K562 (cell line): ENCODE measurements around the gene GTPBP2. TPM values are rescaled to one million over a fixed set of nuclear protein-coding genes. Genes with fewer than 3 reads are reported as not detected.

Source experiments
- CC2D1A ChIP-seq: fragments of 450-650 bp; IDR thresholded peaks from 2 replicates; pipeline ENCODE4 v1.6.1; 2017; ENCODE audit warnings: mild to moderate bottlenecking
- HDAC6 ChIP-seq: IDR thresholded peaks from 2 replicates; pipeline ENCODE4 v1.6.1; 2012; ENCODE audit warnings: low read depth, mild to moderate bottlenecking, control low read depth, inconsistent platforms, low read length, moderate library complexity
- HIVEP1 ChIP-seq: fragments of 250-450 bp; sonication (Bioruptor Pico); IDR thresholded peaks from 2 replicates; pipeline ENCODE4 v1.4.0; 2020; ENCODE audit warnings: mild to moderate bottlenecking
- HLTF ChIP-seq: fragments of 450-650 bp; IDR thresholded peaks from 2 replicates; pipeline ENCODE4 v1.6.1; 2016
- MAZ ChIP-seq, 2 experiments: fragments of 450-650 bp in 1 of 2; sonication (generic) in 1 of 2; formaldehyde crosslinking; IDR thresholded peaks in 1 of 2; conservative IDR thresholded peaks in 1 of 2; 2 replicates each; pipeline versions ENCODE4 v1.4.0 to v1.5.0; 2020; ENCODE audit warnings: mild to moderate bottlenecking in 1 of 2, missing genetic modification reagents in 1 of 2
- ZBTB7A ChIP-seq: IDR thresholded peaks from 2 replicates; pipeline ENCODE4 v1.6.1; 2011; ENCODE audit warnings: low read depth, mild to moderate bottlenecking, low read length, moderate library complexity, borderline replicate concordance; ENCODE audit not compliant: control insufficient read depth
- ZNF695 ChIP-seq: fragments of 450-650 bp; formaldehyde crosslinking; IDR thresholded peaks from 2 replicates; pipeline ENCODE4 v1.4.0; 2020; ENCODE audit warnings: mild to moderate bottlenecking, moderate library complexity
- polyA plus RNA-seq, 8 experiments: library from polyadenylated mRNA; depleted of rRNA in 4 of 8; stranded (reverse) in 5 of 8; unstranded in 3 of 8; fragments of >200 nt; fragmentation: Nextera tagmentation in 2 of 8; fragmentation: Illumina TruSeq in 1 of 8; extraction: Ambion mirVana in 2 of 8; extraction: Trizol in 1 of 8; gene quantifications; 2 replicates each; pipeline versions ENCODE4 v1.2.1 to v1.2.3, GENCODE V29; 2011 to 2014; ENCODE audit warnings: inconsistent platforms in 1 of 8, missing spikeins in 1 of 8
- total RNA-seq, 7 experiments: library from RNA; depleted of rRNA in 6 of 7; stranded (reverse); fragments of >200 nt in 6 of 7; fragmentation: Illumina TruSeq in 2 of 7; extraction: Trizol in 2 of 7; gene quantifications; 2 replicates each; pipeline versions ENCODE4 v1.2.1 to v1.2.3, GENCODE V29; 2011 to 2021; ENCODE audit warnings: low replicate concordance in 1 of 7
- TF ChIP-seq, protein P1 (sequence below): fragments of 250-450 bp; sonication (Bioruptor Pico); IDR thresholded peaks from 2 replicates; pipeline ENCODE4 v1.4.0; 2020
- TF ChIP-seq, protein P2 (sequence below), 2 experiments: fragments of 450-650 bp; formaldehyde crosslinking in 1 of 2; IDR thresholded peaks; 2 replicates each; pipeline versions ENCODE4 v1.4.0 to v1.6.1; 2014 to 2020; ENCODE audit warnings: mild to moderate bottlenecking in 2 of 2, borderline replicate concordance in 1 of 2, low read depth in 1 of 2

Gene GTPBP2
- total and polyA plus RNA-seq, 9 of the 15 experiments (the other 6 are each of a cell fraction or from before 2014, with no cell fraction given), result 48.4 to 196 (median 111) TPM

DNA sequence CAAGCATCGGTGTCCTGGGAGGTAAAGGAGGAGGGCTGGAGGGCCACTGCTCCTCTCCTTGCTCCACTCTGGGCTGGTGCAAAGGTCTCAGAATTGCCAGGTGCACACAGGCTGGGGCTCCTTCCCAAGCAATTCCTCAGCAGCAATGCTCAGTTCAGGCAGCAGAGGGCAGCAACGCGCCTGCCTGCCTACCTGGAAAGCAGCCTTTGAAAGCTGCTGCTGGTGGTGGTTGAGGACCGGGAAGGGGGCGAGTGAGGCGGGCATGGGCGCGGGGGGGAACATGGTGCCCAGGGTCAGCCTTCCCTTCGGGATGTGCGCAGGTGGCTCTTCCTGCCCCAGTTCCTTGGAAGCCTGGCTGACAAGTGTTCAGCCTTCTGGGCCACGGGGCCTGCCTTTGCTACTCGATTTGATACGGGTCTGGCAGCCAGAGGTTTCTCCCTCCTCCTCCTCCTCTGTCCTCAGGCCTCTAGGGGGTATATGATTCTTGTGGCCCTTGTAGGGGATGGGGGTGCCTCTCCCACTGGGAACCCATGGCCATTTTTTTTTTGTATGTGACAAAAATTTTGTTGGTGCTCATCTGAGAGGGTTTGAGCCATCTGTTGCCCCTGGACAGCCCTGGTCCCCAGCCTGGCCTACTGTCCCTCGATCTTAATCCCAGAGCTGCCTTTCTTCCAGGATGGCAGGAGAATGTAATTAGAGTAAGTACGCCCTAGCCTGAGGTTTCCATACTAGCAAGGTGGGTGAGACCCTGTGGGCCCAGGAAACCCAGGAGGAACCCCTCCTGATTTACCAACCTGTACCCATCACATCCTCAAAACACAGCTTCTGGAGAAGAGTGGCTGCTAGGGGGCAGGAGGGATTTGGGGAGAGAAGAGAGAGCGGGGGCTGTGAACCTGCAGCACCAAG, 38.4 kb upstream of the GTPBP2 start (continued):
- peak; percentile 83 for TF ChIP-seq CC2D1A
- TF ChIP-seq MAZ (CRISPR knock-in tag; conservative IDR thresholded peaks at IDR 0.05 in 1 of 2, IDR thresholded peaks at IDR 0.05 in 1 of 2), result peak; percentile 64 to 66
- TF ChIP-seq, protein P1, sequence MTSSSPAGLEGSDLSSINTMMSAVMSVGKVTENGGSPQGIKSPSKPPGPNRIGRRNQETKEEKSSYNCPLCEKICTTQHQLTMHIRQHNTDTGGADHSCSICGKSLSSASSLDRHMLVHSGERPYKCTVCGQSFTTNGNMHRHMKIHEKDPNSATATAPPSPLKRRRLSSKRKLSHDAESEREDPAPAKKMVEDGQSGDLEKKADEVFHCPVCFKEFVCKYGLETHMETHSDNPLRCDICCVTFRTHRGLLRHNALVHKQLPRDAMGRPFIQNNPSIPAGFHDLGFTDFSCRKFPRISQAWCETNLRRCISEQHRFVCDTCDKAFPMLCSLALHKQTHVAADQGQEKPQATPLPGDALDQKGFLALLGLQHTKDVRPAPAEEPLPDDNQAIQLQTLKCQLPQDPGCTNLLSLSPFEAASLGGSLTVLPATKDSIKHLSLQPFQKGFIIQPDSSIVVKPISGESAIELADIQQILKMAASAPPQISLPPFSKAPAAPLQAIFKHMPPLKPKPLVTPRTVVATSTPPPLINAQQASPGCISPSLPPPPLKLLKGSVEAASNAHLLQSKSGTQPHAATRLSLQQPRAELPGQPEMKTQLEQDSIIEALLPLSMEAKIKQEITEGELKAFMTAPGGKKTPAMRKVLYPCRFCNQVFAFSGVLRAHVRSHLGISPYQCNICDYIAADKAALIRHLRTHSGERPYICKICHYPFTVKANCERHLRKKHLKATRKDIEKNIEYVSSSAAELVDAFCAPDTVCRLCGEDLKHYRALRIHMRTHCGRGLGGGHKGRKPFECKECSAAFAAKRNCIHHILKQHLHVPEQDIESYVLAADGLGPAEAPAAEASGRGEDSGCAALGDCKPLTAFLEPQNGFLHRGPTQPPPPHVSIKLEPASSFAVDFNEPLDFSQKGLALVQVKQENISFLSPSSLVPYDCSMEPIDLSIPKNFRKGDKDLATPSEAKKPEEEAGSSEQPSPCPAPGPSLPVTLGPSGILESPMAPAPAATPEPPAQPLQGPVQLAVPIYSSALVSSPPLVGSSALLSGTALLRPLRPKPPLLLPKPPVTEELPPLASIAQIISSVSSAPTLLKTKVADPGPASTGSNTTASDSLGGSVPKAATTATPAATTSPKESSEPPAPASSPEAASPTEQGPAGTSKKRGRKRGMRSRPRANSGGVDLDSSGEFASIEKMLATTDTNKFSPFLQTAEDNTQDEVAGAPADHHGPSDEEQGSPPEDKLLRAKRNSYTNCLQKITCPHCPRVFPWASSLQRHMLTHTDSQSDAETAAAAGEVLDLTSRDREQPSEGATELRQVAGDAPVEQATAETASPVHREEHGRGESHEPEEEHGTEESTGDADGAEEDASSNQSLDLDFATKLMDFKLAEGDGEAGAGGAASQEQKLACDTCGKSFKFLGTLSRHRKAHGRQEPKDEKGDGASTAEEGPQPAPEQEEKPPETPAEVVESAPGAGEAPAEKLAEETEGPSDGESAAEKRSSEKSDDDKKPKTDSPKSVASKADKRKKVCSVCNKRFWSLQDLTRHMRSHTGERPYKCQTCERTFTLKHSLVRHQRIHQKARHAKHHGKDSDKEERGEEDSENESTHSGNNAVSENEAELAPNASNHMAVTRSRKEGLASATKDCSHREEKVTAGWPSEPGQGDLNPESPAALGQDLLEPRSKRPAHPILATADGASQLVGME (CRISPR knock-in tag), result peak; percentile 90
- TF ChIP-seq HIVEP1 (CRISPR knock-in tag), result 0 out of 2 replicates have a peak, but pooled peaks have one; percentile 16
- TF ChIP-seq ZNF695, result 0 out of 2 replicates have a peak, but pooled peaks have one; percentile 67
- TF ChIP-seq, protein P2, sequence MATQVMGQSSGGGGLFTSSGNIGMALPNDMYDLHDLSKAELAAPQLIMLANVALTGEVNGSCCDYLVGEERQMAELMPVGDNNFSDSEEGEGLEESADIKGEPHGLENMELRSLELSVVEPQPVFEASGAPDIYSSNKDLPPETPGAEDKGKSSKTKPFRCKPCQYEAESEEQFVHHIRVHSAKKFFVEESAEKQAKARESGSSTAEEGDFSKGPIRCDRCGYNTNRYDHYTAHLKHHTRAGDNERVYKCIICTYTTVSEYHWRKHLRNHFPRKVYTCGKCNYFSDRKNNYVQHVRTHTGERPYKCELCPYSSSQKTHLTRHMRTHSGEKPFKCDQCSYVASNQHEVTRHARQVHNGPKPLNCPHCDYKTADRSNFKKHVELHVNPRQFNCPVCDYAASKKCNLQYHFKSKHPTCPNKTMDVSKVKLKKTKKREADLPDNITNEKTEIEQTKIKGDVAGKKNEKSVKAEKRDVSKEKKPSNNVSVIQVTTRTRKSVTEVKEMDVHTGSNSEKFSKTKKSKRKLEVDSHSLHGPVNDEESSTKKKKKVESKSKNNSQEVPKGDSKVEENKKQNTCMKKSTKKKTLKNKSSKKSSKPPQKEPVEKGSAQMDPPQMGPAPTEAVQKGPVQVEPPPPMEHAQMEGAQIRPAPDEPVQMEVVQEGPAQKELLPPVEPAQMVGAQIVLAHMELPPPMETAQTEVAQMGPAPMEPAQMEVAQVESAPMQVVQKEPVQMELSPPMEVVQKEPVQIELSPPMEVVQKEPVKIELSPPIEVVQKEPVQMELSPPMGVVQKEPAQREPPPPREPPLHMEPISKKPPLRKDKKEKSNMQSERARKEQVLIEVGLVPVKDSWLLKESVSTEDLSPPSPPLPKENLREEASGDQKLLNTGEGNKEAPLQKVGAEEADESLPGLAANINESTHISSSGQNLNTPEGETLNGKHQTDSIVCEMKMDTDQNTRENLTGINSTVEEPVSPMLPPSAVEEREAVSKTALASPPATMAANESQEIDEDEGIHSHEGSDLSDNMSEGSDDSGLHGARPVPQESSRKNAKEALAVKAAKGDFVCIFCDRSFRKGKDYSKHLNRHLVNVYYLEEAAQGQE (IDR thresholded peaks at IDR 0.05; ENCODE audit: borderline replicate concordance), result peak; percentile 90
- TF ChIP-seq, protein P2 (CRISPR knock-in tag; IDR thresholded peaks at IDR 0.05; ENCODE audit: low read depth), result 0 out of 2 replicates have a peak, but pooled peaks have one; percentile 36
- TF ChIP-seq ZBTB7A, result peak; percentile 15; the same call in 1 of the 2 replicates
- TF ChIP-seq HDAC6, result no peak
- TF ChIP-seq HLTF, result 0 out of 2 replicates have a peak, but pooled peaks have one; percentile 16
